Epithelial cell of proximal tubule (primary cell): Measurements from ENCODE around the gene SRGAP3. TPM values are rescaled to one million over a fixed set of nuclear protein-coding genes. Genes with fewer than 3 reads are reported as not detected.

Source experiments
- DNase-seq: peaks from one replicate; pipeline ENCODE4 v3.0.0-alpha.2; 2011; ENCODE audit warnings: low read depth
- H3K4me3 ChIP-seq: 2 replicates; pipeline ENCODE4 v1.5.1; 2011; ENCODE audit warnings: low read depth, mild to moderate bottlenecking, low read length
- total RNA-seq: library from RNA; depleted of rRNA; stranded (reverse); fragments of >200 nt; gene quantifications from 2 replicates; pipeline ENCODE4 v1.2.3, GENCODE V29; 2015
- TF ChIP-seq, protein P1 (sequence below): conservative IDR thresholded peaks from 2 replicates; pipeline ENCODE4 v1.5.1; 2012; ENCODE audit warnings: low read depth, mild to moderate bottlenecking, low read length

SRGAP3 gene
- total RNA-seq, 1 donor from 2014 or later = 3.4 TPM

GRCh38 chr3:8985876-8986275 is 263.6 kb downstream of the SRGAP3 start:
- no peak for DNase-seq
- TF ChIP-seq, protein P1, sequence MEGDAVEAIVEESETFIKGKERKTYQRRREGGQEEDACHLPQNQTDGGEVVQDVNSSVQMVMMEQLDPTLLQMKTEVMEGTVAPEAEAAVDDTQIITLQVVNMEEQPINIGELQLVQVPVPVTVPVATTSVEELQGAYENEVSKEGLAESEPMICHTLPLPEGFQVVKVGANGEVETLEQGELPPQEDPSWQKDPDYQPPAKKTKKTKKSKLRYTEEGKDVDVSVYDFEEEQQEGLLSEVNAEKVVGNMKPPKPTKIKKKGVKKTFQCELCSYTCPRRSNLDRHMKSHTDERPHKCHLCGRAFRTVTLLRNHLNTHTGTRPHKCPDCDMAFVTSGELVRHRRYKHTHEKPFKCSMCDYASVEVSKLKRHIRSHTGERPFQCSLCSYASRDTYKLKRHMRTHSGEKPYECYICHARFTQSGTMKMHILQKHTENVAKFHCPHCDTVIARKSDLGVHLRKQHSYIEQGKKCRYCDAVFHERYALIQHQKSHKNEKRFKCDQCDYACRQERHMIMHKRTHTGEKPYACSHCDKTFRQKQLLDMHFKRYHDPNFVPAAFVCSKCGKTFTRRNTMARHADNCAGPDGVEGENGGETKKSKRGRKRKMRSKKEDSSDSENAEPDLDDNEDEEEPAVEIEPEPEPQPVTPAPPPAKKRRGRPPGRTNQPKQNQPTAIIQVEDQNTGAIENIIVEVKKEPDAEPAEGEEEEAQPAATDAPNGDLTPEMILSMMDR = no peak
- no peak overlapping the region for H3K4me3 ChIP-seq

DNA sequence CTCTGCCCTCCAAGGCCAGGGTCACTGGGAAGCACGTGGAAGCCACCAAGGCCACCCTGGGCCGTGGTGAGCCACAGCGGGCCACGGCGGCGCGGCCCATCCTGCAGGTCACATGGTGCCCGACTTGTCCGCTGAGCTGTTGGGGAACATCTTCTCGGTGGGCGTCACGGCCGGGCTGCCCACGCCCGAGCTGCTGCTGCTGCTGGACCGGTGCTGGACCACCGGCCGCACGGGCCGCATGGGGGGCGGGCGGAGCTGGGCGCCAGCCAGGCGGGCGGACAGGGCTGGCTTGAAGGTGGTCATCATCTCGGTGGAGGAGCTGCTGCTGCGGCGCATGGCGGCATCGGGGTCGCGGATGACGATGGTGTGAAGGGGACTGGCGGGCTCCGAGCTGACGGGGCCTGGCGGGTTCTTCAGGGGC is 264.0 kb downstream of the SRGAP3 start:
- H3K4me3 ChIP-seq = no peak overlapping the region
- no peak for DNase-seq
- TF ChIP-seq, protein P1 = no peak

DNA sequence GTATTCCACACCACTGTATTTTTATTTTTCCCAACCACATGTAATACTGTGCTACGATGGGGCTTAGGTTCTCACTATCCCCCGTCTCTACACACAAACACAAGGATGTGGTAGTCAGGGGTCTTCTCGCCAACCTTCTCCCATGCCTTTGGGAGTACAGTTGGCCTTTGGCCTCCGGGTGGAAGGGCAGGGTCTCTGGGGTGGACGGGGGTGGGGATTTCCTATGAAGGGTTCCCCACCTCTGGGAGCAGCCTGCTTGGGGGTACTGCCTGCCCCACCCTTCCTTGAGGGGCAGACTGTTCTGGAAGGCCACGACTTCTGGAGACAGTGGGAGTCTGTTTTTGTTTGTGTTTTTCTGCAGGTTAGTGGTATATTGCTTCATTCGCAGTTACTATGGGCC is 264.9 kb downstream of the SRGAP3 start:
- TF ChIP-seq, protein P1 = no peak
- no peak overlapping the region for H3K4me3 ChIP-seq
- no peak for DNase-seq

DNA sequence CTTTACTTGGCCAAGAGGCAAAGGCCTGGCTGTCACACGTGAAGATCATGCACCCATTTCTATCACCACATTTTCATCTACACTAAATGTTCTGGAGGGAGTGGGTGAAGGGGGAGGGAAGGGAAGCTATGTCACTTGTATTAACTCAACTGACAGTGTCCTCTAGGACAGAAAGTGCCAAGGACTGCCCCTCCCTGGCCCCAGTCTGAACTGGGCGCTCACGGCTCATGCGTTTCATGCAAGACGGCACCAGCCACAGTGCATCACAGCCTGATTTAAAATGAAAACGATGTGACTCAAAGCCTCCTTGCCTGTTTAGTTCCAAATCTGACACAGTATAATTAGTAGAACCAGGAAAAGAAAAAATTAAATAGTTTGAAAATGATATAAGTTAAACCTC is 265.4 kb downstream of the SRGAP3 start:
- no peak overlapping the region for H3K4me3 ChIP-seq
- TF ChIP-seq, protein P1 = no peak
- no peak for DNase-seq

GRCh38 chr3:8983591-8983990 is 265.9 kb downstream of the SRGAP3 start:
- TF ChIP-seq, protein P1 = no peak
- H3K4me3 ChIP-seq = no peak overlapping the region
- DNase-seq = no peak

DNA sequence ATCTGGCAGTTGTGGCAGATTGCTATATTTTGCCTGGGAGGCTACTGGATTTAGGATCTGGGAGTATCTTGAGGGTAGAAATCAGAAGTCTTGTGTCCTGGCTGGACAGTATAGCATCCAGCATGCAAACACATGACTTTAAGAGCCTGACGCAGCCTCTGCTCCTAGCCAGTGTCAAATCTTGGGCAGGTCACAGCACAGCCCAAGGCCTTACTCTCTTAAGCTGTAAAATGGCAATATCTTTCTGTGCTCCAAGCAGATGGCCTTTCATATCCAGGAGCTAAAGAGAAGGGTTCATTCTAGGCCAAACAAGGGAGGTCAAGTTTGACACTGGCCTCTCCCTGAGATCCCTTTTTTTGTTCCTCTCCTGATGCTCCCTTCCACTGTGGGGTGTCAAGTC is 266.4 kb downstream of the SRGAP3 start:
- DNase-seq = no peak
- TF ChIP-seq, protein P1 = no peak

GRCh38 chr3:8982509-8982908 is 266.9 kb downstream of the SRGAP3 start:
- H3K4me3 ChIP-seq = no peak overlapping the region
- DNase-seq = no peak
- TF ChIP-seq, protein P1 = no peak

More for the DNA sequence above, 266.4 kb downstream of the SRGAP3 start:
- H3K4me3 ChIP-seq = no peak overlapping the region
